ENCODE results near the gene COG6.

Gene COG6

DNA sequence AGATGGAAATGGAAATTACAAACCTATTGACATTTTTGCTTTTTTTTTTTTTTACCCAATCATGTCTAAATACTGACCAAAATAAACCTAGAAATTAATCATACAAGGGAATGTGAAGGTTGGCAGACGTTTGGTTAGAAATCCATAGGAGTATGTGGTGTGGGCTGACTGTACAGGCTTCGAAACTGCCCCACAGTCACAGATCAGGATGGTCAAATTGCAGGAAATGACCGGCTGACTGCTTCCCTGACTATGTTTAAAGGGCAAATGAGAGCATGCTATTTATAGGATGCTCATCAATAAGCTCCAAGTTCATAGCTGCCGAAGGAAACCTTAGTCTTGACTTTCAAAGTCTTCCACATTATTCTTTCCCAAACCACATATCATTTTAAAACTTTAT is 118.4 kb downstream of the COG6 start:
- TF ChIP-seq CTCF (IDR thresholded peaks at IDR 0.05; ENCODE audit: low read depth, low read length), result no peak
- no peak overlapping the region for H3K4me3 ChIP-seq (replicated peaks in 1 of 2; ENCODE audit: low read depth in 2 of 2, low read length in 2 of 2)
- peak; percentile 30 to 87 for DNase-seq (ENCODE audit: low read depth in 2 of 2)

- no peak overlapping the region for H3K4me3 ChIP-seq (replicated peaks in 1 of 2; ENCODE audit: low read depth in 2 of 2, low read length in 2 of 2)
- no peak for TF ChIP-seq CTCF (IDR thresholded peaks at IDR 0.05; ENCODE audit: low read depth, low read length)
- peak; percentile 60 to 95 for DNase-seq (ENCODE audit: low read depth in 2 of 2)
Observed at GRCh38 chr13:39776439-39776838, 121.0 kb downstream of the COG6 start.

DNA sequence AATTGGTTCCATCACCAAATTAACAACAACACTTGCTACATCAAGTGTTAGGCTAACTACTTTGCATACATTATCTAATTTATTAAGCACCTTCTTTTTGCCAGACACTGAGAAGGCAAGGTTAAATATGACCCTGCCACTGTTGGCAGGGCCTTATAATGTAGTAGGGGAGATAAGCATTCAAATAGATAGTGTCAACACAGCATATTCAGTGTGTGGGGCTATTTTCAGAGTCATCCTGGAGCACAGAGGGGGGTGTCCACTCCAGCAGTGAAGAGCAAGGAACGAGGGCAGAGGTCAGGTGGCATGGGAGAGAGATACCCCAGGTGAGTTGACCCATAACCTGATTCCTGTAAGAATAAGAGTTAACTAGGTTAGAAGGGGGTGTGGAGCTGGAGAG is 121.6 kb downstream of the COG6 start:
- DNase-seq (ENCODE audit: low read depth in 2 of 2), result no peak
- H3K4me3 ChIP-seq (replicated peaks in 1 of 2; ENCODE audit: low read depth in 2 of 2, low read length in 2 of 2), result no peak overlapping the region
- no peak for TF ChIP-seq CTCF (IDR thresholded peaks at IDR 0.05; ENCODE audit: low read depth, low read length)

GRCh38 chr13:39777527-39778061 is 122.1 kb downstream of the COG6 start:
- peak; percentile 81 to 97 for DNase-seq (ENCODE audit: low read depth in 2 of 2)
- no peak overlapping the region for H3K4me3 ChIP-seq (replicated peaks in 1 of 2; ENCODE audit: low read depth in 2 of 2, low read length in 2 of 2)
- peak; percentile 71 for TF ChIP-seq CTCF (IDR thresholded peaks at IDR 0.05; ENCODE audit: low read depth, low read length)

- no peak for TF ChIP-seq CTCF (IDR thresholded peaks at IDR 0.05; ENCODE audit: low read depth, low read length)
- peak; percentile 54 to 77 for DNase-seq (ENCODE audit: low read depth in 2 of 2)
- H3K4me3 ChIP-seq (replicated peaks in 1 of 2; ENCODE audit: low read depth in 2 of 2, low read length in 2 of 2), result no peak overlapping the region
Observed at GRCh38 chr13:39779337-39780265, 124.1 kb downstream of the COG6 start.

DNA sequence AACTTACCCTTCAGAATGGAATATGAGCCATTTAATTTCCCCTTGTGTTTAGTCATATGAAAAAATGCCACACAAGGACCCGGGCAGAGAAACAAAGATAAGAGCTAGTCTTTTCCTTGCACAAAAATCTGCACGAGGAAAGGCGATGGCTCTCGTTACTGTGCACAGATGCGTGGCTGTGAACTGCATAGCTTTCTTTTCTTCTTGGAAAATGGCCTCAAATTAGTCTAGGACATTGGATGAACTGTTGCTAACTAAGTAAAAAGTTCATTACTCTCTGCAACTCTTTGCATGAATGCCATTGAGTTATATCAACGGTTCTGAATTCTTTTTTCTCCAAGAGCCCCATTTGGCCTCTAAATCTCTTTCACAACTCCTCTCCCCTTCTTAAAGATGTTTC is 125.2 kb downstream of the COG6 start:
- no peak overlapping the region for H3K4me3 ChIP-seq (replicated peaks in 1 of 2; ENCODE audit: low read depth in 2 of 2, low read length in 2 of 2)
- no peak for TF ChIP-seq CTCF (IDR thresholded peaks at IDR 0.05; ENCODE audit: low read depth, low read length)
- DNase-seq (ENCODE audit: low read depth in 2 of 2), result no peak
